AG09309 (cell line): ENCODE data around the gene INSL3.

Experiments used
- DNase-seq: peaks from one replicate; pipeline ENCODE4 v3.0.0-alpha.2; 2010; ENCODE audit warnings: low read depth
- H3K4me3 ChIP-seq: 2 replicates; pipeline ENCODE4 v1.5.1; 2011; ENCODE audit warnings: mild to moderate bottlenecking, low read depth, low read length, moderate library complexity; ENCODE audit not compliant: control insufficient read depth
- TF ChIP-seq, protein P1 (sequence below): IDR thresholded peaks from 2 replicates; pipeline ENCODE4 v1.5.1; 2011; ENCODE audit warnings: mild to moderate bottlenecking, low read depth, low read length, inconsistent platforms; ENCODE audit not compliant: insufficient read depth, control insufficient read depth; ENCODE audit errors: missing control alignments

INSL3 gene

DNA sequence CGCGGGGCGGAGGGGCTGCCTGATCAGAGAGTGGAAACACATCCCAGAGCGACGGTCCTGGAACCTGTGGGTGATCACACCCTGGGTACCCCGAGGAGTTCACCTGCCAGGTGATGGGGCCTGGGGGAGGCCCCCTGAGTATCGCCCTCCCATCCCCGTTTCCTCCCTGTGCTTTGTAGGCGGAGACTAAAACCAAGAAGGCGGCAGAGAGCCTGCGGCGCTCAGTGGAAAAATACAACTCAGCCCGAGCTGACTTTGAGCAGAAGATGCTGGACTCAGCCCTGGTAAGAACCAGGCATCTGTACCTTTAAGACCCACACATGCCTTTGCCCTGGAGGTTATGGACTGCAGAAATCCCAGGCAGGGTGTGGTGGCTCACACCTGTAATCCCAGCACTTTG, 50.7 kb downstream of the INSL3 start:
- no peak for DNase-seq
- no peak overlapping the region for H3K4me3 ChIP-seq
- TF ChIP-seq, protein P1, sequence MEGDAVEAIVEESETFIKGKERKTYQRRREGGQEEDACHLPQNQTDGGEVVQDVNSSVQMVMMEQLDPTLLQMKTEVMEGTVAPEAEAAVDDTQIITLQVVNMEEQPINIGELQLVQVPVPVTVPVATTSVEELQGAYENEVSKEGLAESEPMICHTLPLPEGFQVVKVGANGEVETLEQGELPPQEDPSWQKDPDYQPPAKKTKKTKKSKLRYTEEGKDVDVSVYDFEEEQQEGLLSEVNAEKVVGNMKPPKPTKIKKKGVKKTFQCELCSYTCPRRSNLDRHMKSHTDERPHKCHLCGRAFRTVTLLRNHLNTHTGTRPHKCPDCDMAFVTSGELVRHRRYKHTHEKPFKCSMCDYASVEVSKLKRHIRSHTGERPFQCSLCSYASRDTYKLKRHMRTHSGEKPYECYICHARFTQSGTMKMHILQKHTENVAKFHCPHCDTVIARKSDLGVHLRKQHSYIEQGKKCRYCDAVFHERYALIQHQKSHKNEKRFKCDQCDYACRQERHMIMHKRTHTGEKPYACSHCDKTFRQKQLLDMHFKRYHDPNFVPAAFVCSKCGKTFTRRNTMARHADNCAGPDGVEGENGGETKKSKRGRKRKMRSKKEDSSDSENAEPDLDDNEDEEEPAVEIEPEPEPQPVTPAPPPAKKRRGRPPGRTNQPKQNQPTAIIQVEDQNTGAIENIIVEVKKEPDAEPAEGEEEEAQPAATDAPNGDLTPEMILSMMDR, result no peak

GRCh38 chr19:17767559-17767958, 53.8 kb downstream of the INSL3 start:
- H3K4me3 ChIP-seq, result no peak overlapping the region
- TF ChIP-seq, protein P1, result no peak
- DNase-seq, result no peak

GRCh38 chr19:17766543-17767131, 54.7 kb downstream of the INSL3 start:
- H3K4me3 ChIP-seq, result peak overlapping the region; percentile 28
- TF ChIP-seq, protein P1, result peak; percentile 91
- DNase-seq, result no peak
